ENCODE results near the gene ENDOV.

- TF ChIP-seq CTCF (IDR thresholded peaks at IDR 0.05; ENCODE audit: borderline replicate concordance, extremely low read depth, low read length, poor library complexity, severe bottlenecking) (no peak), EZH2 (IDR thresholded peaks at IDR 0.05; ENCODE audit: borderline replicate concordance, low read depth, low read length, severe bottlenecking) (no peak)
Observed at GRCh38 chr17:80449194-80449929, 34.4 kb downstream of the ENDOV start.

All from DND-41 (cell line).